Prostate gland (tissue), 2 donors: Measurements from ENCODE around the gene TMEM94. TPM values are rescaled to one million over a fixed set of nuclear protein-coding genes. Genes with fewer than 3 reads are reported as not detected.
"Not testable (repeated sequence)": the region's sequence is repeated elsewhere in the genome, so short reads cannot be mapped to it uniquely, and the experiment has no call there.

Experiments used
- DNase-seq: peaks from one replicate; pipeline ENCODE4 v3.0.0-alpha.2; 2019; ENCODE audit warnings: low spot score
- H3K27ac ChIP-seq, 2 donors: fragments of 200-600 bp; sonication (generic); 2 replicates each; pipeline ENCODE4 v1.5.1; 2017 to 2019
- H3K27me3 ChIP-seq: fragments of 200-600 bp; sonication (generic); replicated peaks from 2 replicates; pipeline ENCODE4 v1.5.1; 2019; ENCODE audit not compliant: insufficient read depth
- H3K36me3 ChIP-seq, 2 donors: fragments of 200-600 bp; sonication (generic); 1 replicate in 1 of 2; 2 replicates in 1 of 2; pipeline versions ENCODE4 v1.5.1 to v1.8.1; 2017 to 2019
- H3K4me1 ChIP-seq: fragments of 200-600 bp; sonication (generic); replicated peaks from 2 replicates; pipeline ENCODE4 v1.5.1; 2019
- H3K4me3 ChIP-seq, 2 donors: fragments of 200-600 bp; sonication (generic); 2 replicates each; pipeline ENCODE4 v1.5.1; 2017 to 2019
- H3K9me3 ChIP-seq: fragments of 200-600 bp; sonication (generic); 2 replicates; pipeline ENCODE4 v1.5.1; 2017
- POLR2A ChIP-seq: fragments of 450-650 bp; IDR thresholded peaks from one replicate; pipeline ENCODE4 v1.6.1; 2016; ENCODE audit warnings: antibody characterized with exemption, mild to moderate bottlenecking
- POLR2AphosphoS5 ChIP-seq: sonication (generic); formaldehyde crosslinking; IDR thresholded peaks from one replicate; pipeline ENCODE4 v1.6.1; 2017; ENCODE audit warnings: antibody characterized with exemption
- WGBS: methylation state at CpG from one replicate; pipeline ENCODE4 v1.1.5; 2018; 5-methylcytosine and 5-hydroxymethylcytosine counted together
- intact Hi-C: fragments of 100-400 bp; cut with DNase I; formaldehyde crosslinking; loops from one replicate; pipeline ENCODE4 v1.14.2; 2022
- total RNA-seq, 2 donors: library from RNA; depleted of rRNA; stranded (reverse); fragments of >200 nt; gene quantifications; one replicate each; pipeline ENCODE4 v1.1.0, GENCODE V29; 2016
- TF ChIP-seq, protein P1 (sequence below), 4 experiments: fragments of 200-600 bp in 2 of 4; fragments of 450-650 bp in 2 of 4; sonication (generic) in 2 of 4; IDR thresholded peaks; 1 replicate in 3 of 4; 2 replicates in 1 of 4; pipeline ENCODE4 v1.5.1; 2016 to 2019; ENCODE audit warnings: antibody characterized with exemption in 4 of 4, mild to moderate bottlenecking in 2 of 4, moderate library complexity in 2 of 4

Gene TMEM94
- total RNA-seq, 2 donors from 2014 or later, result 63.5 to 128 TPM

DNA sequence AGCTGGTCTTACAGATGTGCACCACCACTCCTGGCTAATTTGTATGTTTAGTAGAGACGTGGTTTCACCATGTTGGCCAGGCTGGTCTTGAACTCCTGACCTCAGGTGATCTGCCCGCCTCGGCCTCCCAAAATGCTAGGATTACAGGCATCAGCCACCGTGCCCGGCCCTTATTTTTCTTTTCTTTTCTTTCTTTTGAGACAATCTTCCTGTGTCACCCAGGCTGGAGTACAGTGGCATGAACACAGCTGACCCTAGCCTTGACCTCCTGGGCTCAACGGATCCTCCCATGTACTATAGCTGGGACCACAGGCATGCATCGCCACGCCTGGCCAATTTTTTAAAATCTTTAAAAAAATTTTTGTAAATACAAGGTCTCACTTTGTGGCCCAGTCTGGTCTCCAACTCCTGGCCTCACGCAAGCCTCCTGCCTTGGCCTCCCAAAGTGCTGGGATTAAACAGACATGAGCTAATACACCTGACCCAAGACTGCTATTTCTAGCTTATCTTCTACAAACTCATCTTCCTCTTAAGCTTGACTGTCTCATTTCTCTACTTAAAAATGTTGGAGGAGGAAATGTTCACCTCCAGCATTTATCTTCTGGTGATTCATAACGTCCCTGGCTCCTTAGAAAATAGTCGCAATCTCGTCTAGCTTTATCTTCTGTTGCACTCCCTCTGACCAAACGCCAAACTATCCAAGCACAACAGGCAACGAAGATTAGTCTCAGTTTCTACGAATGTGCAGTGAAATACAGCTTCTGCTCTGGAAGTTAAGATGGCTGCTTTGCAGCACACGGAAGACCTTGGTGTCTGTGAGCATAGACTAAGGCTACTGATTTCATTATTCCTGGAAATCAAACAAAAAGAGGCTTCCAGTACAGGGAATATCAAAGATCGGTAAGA is 8.2 kb upstream of the TMEM94 start:
- 83% methylated on average over 17 of the region's 17 CpGs for whole genome bisulfite sequencing
- Histone ChIP-seq H3K4me1 (no peaks in the 10 kb centered on the region), H3K9me3 (no peaks in the 10 kb centered on the region), H3K36me3 (no peaks in the 10 kb centered on the region), H3K4me3 (no peak overlapping the region), H3K27me3 (no peaks in the 10 kb centered on the region), H3K27ac (no peak overlapping the region)
- TF ChIP-seq, protein P1, sequence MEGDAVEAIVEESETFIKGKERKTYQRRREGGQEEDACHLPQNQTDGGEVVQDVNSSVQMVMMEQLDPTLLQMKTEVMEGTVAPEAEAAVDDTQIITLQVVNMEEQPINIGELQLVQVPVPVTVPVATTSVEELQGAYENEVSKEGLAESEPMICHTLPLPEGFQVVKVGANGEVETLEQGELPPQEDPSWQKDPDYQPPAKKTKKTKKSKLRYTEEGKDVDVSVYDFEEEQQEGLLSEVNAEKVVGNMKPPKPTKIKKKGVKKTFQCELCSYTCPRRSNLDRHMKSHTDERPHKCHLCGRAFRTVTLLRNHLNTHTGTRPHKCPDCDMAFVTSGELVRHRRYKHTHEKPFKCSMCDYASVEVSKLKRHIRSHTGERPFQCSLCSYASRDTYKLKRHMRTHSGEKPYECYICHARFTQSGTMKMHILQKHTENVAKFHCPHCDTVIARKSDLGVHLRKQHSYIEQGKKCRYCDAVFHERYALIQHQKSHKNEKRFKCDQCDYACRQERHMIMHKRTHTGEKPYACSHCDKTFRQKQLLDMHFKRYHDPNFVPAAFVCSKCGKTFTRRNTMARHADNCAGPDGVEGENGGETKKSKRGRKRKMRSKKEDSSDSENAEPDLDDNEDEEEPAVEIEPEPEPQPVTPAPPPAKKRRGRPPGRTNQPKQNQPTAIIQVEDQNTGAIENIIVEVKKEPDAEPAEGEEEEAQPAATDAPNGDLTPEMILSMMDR (IDR thresholded peaks at IDR 0.05), result no peak
- TF ChIP-seq POLR2AphosphoS5 (no peak), POLR2A (no peak)
- intact Hi-C loops, result no loop called here
- DNase-seq, result no peak

DNA sequence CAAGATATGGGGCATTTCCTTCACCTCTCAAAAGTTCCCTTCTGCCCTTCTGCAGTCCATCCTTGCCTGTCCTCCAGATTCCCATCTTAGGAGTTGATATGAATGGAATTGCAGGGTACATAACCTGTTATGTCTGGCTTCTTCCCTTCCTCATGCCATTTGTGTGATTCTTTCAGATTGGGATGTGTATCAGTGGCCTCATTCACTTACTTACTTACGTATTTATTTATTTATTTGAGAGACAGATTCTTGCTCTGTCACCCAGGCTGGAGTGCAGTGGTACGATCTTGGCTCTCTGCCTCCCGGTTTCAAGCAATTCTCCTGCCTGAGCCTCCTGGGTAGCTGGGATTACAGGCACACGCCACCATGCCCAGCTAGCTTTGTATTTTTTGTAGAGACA is 6.2 kb upstream of the TMEM94 start:
- TF ChIP-seq, protein P1 (IDR thresholded peaks at IDR 0.05), result no peak
- no peak for TF ChIP-seq POLR2AphosphoS5
- no peak for TF ChIP-seq POLR2A
- H3K27me3 ChIP-seq, result no peaks in the 10 kb centered on the region
- no peak overlapping the region for H3K27ac ChIP-seq
- no peaks in the 10 kb centered on the region for H3K36me3 ChIP-seq
- no peaks in the 10 kb centered on the region for H3K9me3 ChIP-seq
- no peaks in the 10 kb centered on the region for H3K4me1 ChIP-seq
- intact Hi-C loops, result no loop called here
- no peak for DNase-seq
- 79% methylated on average over 4 of the region's 4 CpGs for WGBS
- no peak overlapping the region for H3K4me3 ChIP-seq

DNA sequence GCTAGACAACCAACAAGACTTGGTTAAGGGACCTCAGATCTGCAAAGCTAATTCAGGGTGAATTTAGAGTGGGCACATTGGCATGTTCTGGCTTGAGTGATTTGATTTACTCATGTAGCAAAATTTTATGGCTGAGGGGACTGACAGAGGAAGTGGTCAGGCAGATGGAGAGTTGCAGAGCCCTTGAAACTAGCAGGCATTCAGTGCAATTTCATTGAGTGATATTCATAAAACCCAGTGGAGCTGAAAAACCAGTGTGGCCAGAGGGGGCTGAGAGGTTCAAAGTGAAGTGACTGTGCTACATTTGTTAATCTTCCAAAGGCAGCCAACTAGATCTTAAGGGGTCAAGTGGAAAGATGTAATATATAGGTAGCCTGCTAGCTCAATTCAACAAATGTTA is 2.2 kb upstream of the TMEM94 start:
- Histone ChIP-seq H3K4me3 (no peak overlapping the region), H3K9me3 (no peaks in the 10 kb centered on the region), H3K27ac (no peak overlapping the region), H3K27me3 (no peaks in the 10 kb centered on the region), H3K4me1 (peaks cover 5% of the 10 kb centered on the region), H3K36me3 (no peaks in the 10 kb centered on the region)
- no peak for DNase-seq
- intact Hi-C loops, result no loop called here
- TF ChIP-seq POLR2AphosphoS5, result no peak
- TF ChIP-seq, protein P1 (IDR thresholded peaks at IDR 0.05), result no peak
- TF ChIP-seq POLR2A, result no peak

GRCh38 chr17:75454672-75455071 is 1.8 kb upstream of the TMEM94 start:
- DNase-seq, intact Hi-C loops, H3K4me3 ChIP-seq, H3K4me1 ChIP-seq, H3K27ac ChIP-seq, H3K27me3 ChIP-seq, H3K9me3 ChIP-seq, H3K36me3 ChIP-seq: not testable (repeated sequence)
- 96% methylated on average over 3 of the region's 3 CpGs for WGBS

GRCh38 chr17:75456039-75456416 is 407 bp upstream of the TMEM94 start:
- Histone ChIP-seq H3K36me3 (no peaks in the 10 kb centered on the region), H3K9me3 (no peaks in the 10 kb centered on the region), H3K4me1 (peaks cover 5% of the 10 kb centered on the region), H3K27ac (peak overlapping the region; percentile 73 to 86), H3K27me3 (no peaks in the 10 kb centered on the region), H3K4me3 (peak overlapping the region; percentile 76 to 92)
- intact Hi-C loops, result no loop called here
- TF ChIP-seq, protein P1 (IDR thresholded peaks at IDR 0.05), result no peak
- no peak for TF ChIP-seq POLR2AphosphoS5
- no peak for TF ChIP-seq POLR2A
- no peak for DNase-seq
- 2% methylated on average over 13 of the region's 13 CpGs for WGBS
